Muscle layer of colon (tissue), 2 donors: ENCODE results near the gene GSTM2.

Experiments used
- H3K27ac ChIP-seq: one replicate; pipeline ENCODE4 v1.7.0; 2013; ENCODE audit warnings: low read depth, mild to moderate bottlenecking, low read length, moderate library complexity
- H3K27me3 ChIP-seq, 2 donors: one replicate each; pipeline ENCODE4 v1.7.0; 2013; ENCODE audit warnings: low read length in 2 of 2, mild to moderate bottlenecking in 2 of 2; ENCODE audit not compliant: insufficient read depth in 2 of 2, control insufficient read depth in 1 of 2
- H3K36me3 ChIP-seq: one replicate; pipeline ENCODE4 v1.7.0; 2013; ENCODE audit warnings: mild to moderate bottlenecking, low read length; ENCODE audit not compliant: insufficient read depth
- H3K4me1 ChIP-seq: one replicate; pipeline ENCODE4 v1.7.0; 2013; ENCODE audit warnings: mild to moderate bottlenecking, low read length; ENCODE audit not compliant: insufficient read depth
- H3K4me3 ChIP-seq, 2 donors: one replicate each; pipeline ENCODE4 v1.7.0; 2013; ENCODE audit warnings: low read length in 2 of 2, low read depth in 1 of 2, mild to moderate bottlenecking in 1 of 2, moderate library complexity in 1 of 2
- H3K9ac ChIP-seq: one replicate; pipeline ENCODE4 v1.7.0; 2013; ENCODE audit warnings: low read length
- H3K9me3 ChIP-seq: one replicate; pipeline ENCODE4 v1.7.0; 2013; ENCODE audit warnings: mild to moderate bottlenecking, low read length
- donor health status: abdominal sarcoma.
- donor health status: Adenocarcinoma of cecum.

Gene GSTM2

GRCh38 chr1:109631513-109632505 lies 36.0 kb upstream of the GSTM2 start:
- Histone ChIP-seq H3K9ac (no peak overlapping the region), H3K27ac (no peak overlapping the region)

GRCh38 chr1:109632671-109633346 lies 35.0 kb upstream of the GSTM2 start:
- no peaks in the 10 kb centered on the region for H3K9me3 ChIP-seq
- peaks cover 31% of the 10 kb centered on the region for H3K36me3 ChIP-seq
- H3K4me3 ChIP-seq: no peak overlapping the region
- no peak overlapping the region for H3K9ac ChIP-seq
- peaks cover 11% of the 10 kb centered on the region for H3K4me1 ChIP-seq
- no peaks in the 10 kb centered on the region for H3K27me3 ChIP-seq
- no peak overlapping the region for H3K27ac ChIP-seq

More at GRCh38 chr1:109631513-109632505, 36.0 kb upstream of the GSTM2 start:
- H3K36me3 ChIP-seq: peaks cover 41% of the 10 kb centered on the region
- H3K27me3 ChIP-seq: no peaks in the 10 kb centered on the region
- H3K4me3 ChIP-seq: no peak overlapping the region
- peaks cover 11% of the 10 kb centered on the region for H3K4me1 ChIP-seq
- no peaks in the 10 kb centered on the region for H3K9me3 ChIP-seq

DNA sequence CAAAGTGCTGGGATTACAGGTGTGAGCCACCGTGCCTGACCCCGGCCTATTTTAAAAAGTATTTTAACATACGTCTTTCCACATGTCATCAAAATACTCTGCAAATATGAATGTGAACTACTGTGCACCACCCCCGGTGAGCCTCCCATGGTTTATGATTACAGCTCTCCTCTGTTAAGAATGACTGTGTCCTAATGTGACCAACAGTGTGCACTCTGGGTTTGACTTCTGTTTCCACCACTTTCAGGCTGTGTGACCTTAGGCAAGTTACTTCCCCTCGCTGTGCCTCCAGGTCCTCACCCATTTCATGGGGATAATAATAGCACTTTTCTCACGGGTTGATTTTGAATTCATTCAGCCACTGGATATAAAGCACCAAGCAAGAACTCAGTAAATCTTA lies 33.6 kb upstream of the GSTM2 start:
- no peak overlapping the region for H3K9ac ChIP-seq
- peaks cover 11% of the 10 kb centered on the region for H3K4me1 ChIP-seq
- H3K36me3 ChIP-seq: peaks cover 17% of the 10 kb centered on the region
- H3K27ac ChIP-seq: no peak overlapping the region
- no peak overlapping the region for H3K4me3 ChIP-seq
- H3K27me3 ChIP-seq: no peaks in the 10 kb centered on the region
- no peaks in the 10 kb centered on the region for H3K9me3 ChIP-seq

GRCh38 chr1:109634771-109635750 lies 32.8 kb upstream of the GSTM2 start:
- H3K4me1 ChIP-seq: peaks cover 11% of the 10 kb centered on the region
- H3K27ac ChIP-seq: no peak overlapping the region
- H3K9ac ChIP-seq: no peak overlapping the region
- no peaks in the 10 kb centered on the region for H3K9me3 ChIP-seq
- H3K4me3 ChIP-seq: no peak overlapping the region
- H3K27me3 ChIP-seq: no peaks in the 10 kb centered on the region
- peaks cover 9% of the 10 kb centered on the region for H3K36me3 ChIP-seq

GRCh38 chr1:109635862-109636200 lies 32.0 kb upstream of the GSTM2 start:
- H3K9me3 ChIP-seq: no peaks in the 10 kb centered on the region
- no peak overlapping the region for H3K27ac ChIP-seq
- H3K9ac ChIP-seq: no peak overlapping the region
- H3K4me1 ChIP-seq: peaks cover 11% of the 10 kb centered on the region
- no peaks in the 10 kb centered on the region for H3K27me3 ChIP-seq
- H3K36me3 ChIP-seq: peaks cover 7% of the 10 kb centered on the region
- no peak overlapping the region for H3K4me3 ChIP-seq

GRCh38 chr1:109636201-109636952 lies 31.5 kb upstream of the GSTM2 start:
- no peak overlapping the region for H3K9ac ChIP-seq
- no peak overlapping the region for H3K27ac ChIP-seq

GRCh38 chr1:109637446-109637845 lies 30.4 kb upstream of the GSTM2 start:
- Histone ChIP-seq H3K9me3 (no peaks in the 10 kb centered on the region), H3K9ac (no peak overlapping the region), H3K27me3 (no peaks in the 10 kb centered on the region), H3K4me3 (no peak overlapping the region), H3K4me1 (peaks cover 11% of the 10 kb centered on the region), H3K27ac (no peak overlapping the region), H3K36me3 (no peaks in the 10 kb centered on the region)

More at GRCh38 chr1:109636201-109636952, 31.5 kb upstream of the GSTM2 start:
- peaks cover 1% of the 10 kb centered on the region for H3K36me3 ChIP-seq
- no peak overlapping the region for H3K4me3 ChIP-seq
- peaks cover 11% of the 10 kb centered on the region for H3K4me1 ChIP-seq
- H3K27me3 ChIP-seq: no peaks in the 10 kb centered on the region
- H3K9me3 ChIP-seq: no peaks in the 10 kb centered on the region

- no peaks in the 10 kb centered on the region for H3K27me3 ChIP-seq
- no peak overlapping the region for H3K4me3 ChIP-seq
- no peaks in the 10 kb centered on the region for H3K36me3 ChIP-seq
- H3K4me1 ChIP-seq: peaks cover 19% of the 10 kb centered on the region
- no peak overlapping the region for H3K9ac ChIP-seq
- no peak overlapping the region for H3K27ac ChIP-seq
- H3K9me3 ChIP-seq: no peaks in the 10 kb centered on the region
These were observed 28.6 kb upstream of the GSTM2 start for GRCh38 chr1:109639063-109639840.

DNA sequence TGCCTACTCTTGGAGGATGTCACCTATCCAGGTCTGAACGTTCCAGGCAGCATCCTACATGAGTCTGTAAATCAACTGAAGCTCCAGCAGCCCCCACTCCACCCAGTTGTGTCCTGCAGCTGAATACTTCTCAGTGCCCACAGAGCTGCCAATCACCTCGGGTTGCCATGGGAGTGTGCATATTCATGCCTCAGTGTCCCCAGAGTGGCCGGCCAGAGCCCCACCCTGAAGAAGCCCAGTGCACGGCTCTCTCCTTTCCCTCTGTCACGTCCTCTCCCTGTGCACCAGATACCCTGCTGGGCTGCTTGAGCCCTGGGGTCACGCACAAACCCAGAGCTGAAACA lies 28.0 kb upstream of the GSTM2 start:
- Histone ChIP-seq H3K4me3 (no peak overlapping the region), H3K36me3 (no peaks in the 10 kb centered on the region), H3K27me3 (no peaks in the 10 kb centered on the region), H3K9me3 (no peaks in the 10 kb centered on the region), H3K27ac (no peak overlapping the region), H3K4me1 (peaks cover 19% of the 10 kb centered on the region), H3K9ac (no peak overlapping the region)

DNA sequence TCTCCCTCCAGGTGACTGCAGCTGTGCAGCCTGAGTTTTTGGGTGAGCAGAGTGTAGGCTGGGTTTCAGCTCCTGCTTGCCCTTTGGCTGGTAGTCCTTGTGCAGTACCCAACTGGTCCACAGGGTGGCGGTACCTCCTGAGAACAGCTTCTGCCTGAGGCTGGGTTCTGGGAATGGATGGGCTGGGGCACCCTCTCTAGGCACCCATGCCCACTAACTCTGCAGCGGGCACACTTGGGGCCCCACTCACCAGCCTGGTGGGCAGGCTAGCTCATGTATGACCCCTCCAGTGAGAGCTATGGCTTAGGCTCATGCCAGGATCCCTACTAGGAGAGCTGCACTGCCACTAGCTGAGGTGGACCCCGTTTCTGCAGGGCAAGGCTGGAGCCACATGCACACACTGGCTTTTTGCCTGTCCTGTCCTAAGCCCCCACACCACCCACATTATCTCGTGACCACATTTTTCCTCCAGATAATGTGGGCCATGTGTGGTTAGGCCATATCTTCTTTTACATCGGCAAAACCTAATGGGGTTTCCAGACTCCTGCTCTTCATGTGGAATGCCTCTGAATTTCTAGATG lies 27.5 kb upstream of the GSTM2 start:
- H3K36me3 ChIP-seq: no peaks in the 10 kb centered on the region
- peaks cover 19% of the 10 kb centered on the region for H3K4me1 ChIP-seq
- no peaks in the 10 kb centered on the region for H3K27me3 ChIP-seq
- H3K9me3 ChIP-seq: no peaks in the 10 kb centered on the region
- H3K9ac ChIP-seq: no peak overlapping the region
- no peak overlapping the region for H3K27ac ChIP-seq
- H3K4me3 ChIP-seq: no peak overlapping the region
